Brain microvascular endothelial cell (primary cell): ENCODE data around the gene FLII.

Experiments
- DNase-seq: peaks from one replicate; pipeline ENCODE4 v3.0.0-alpha.2; 2020
- H3K27ac ChIP-seq: fragments of 250-450 bp; sonication (Bioruptor Pico); 2 replicates; pipeline ENCODE4 v1.5.1; 2020; ENCODE audit warnings: mild to moderate bottlenecking, moderate library complexity
- H3K27me3 ChIP-seq: fragments of 250-450 bp; sonication (Bioruptor Pico); replicated peaks from 2 replicates; pipeline ENCODE4 v1.5.1; 2020; ENCODE audit warnings: mild to moderate bottlenecking
- H3K36me3 ChIP-seq: fragments of 250-450 bp; sonication (Bioruptor Pico); replicated peaks from 2 replicates; pipeline ENCODE4 v1.5.1; 2020; ENCODE audit warnings: mild to moderate bottlenecking
- H3K4me3 ChIP-seq: 2 replicates; pipeline ENCODE4 v1.5.1; 2011; ENCODE audit warnings: low read depth, mild to moderate bottlenecking, control low read depth, low read length, moderate library complexity
- CTCF ChIP-seq: IDR thresholded peaks from 2 replicates; pipeline ENCODE4 v1.5.1; 2011; ENCODE audit warnings: low read depth, mild to moderate bottlenecking, moderate library complexity, low read length, control low read depth, inconsistent platforms; ENCODE audit errors: missing control alignments
- in situ Hi-C: cut with HindIII; loops from 2 replicates; pipeline ENCODE4 v1.10.0; 2017; ENCODE audit warnings: low sequenced_read_pairs, low pct_ligation_motif_present

The FLII gene

GRCh38 chr17:18236494-18236893 lies 22.0 kb downstream of the FLII start:
- Histone ChIP-seq H3K27me3 (no peaks in the 10 kb centered on the region), H3K36me3 (peaks cover 43% of the 10 kb centered on the region), H3K4me3 (no peak overlapping the region), H3K27ac (no peak overlapping the region)
- in situ Hi-C loops, result no loop called here
- TF ChIP-seq CTCF, result no peak
- no peak for DNase-seq

- Histone ChIP-seq H3K27ac (peak overlapping the region; percentile 44), H3K4me3 (no peak overlapping the region), H3K27me3 (no peaks in the 10 kb centered on the region), H3K36me3 (peaks cover 43% of the 10 kb centered on the region)
- in situ Hi-C loops, result no loop called here
- no peak for TF ChIP-seq CTCF
- DNase-seq, result peak; percentile 43
Measured at GRCh38 chr17:18235743-18236256, 22.7 kb downstream of the FLII start.

- no peak for TF ChIP-seq CTCF
- no peak overlapping the region for H3K4me3 ChIP-seq
- H3K27me3 ChIP-seq, result no peaks in the 10 kb centered on the region
- H3K27ac ChIP-seq, result no peak overlapping the region
- in situ Hi-C loops, result no loop called here
- peaks cover 43% of the 10 kb centered on the region for H3K36me3 ChIP-seq
- DNase-seq, result no peak
Measured at GRCh38 chr17:18234853-18235380, 23.6 kb downstream of the FLII start.

GRCh38 chr17:18233803-18234518 lies 24.6 kb downstream of the FLII start:
- in situ Hi-C loops, result no loop called here
- peaks cover 43% of the 10 kb centered on the region for H3K36me3 ChIP-seq
- no peak for TF ChIP-seq CTCF

GRCh38 chr17:18231164-18231563 lies 27.4 kb downstream of the FLII start:
- TF ChIP-seq CTCF, result no peak
- H3K27ac ChIP-seq, result no peak overlapping the region
- no peaks in the 10 kb centered on the region for H3K27me3 ChIP-seq
- peaks cover 20% of the 10 kb centered on the region for H3K36me3 ChIP-seq
- DNase-seq, result no peak
- in situ Hi-C loops, result no loop called here
- no peak overlapping the region for H3K4me3 ChIP-seq

More at GRCh38 chr17:18233803-18234518, 24.6 kb downstream of the FLII start:
- Histone ChIP-seq H3K4me3 (no peak overlapping the region), H3K27ac (no peak overlapping the region), H3K27me3 (no peaks in the 10 kb centered on the region)
- no peak for DNase-seq
